ENCODE data around the gene CLEC18A. TPM values are rescaled to one million over a fixed set of nuclear protein-coding genes. Genes with fewer than 3 reads are reported as not detected.

The CLEC18A gene
- total RNA-seq = 0.66 and 0.93 TPM in 2 replicates

GRCh38 chr16:69951017-69951671 lies at the start of gene CLEC18A:
TSS of gene CLEC18A (plus strand) at chr16:69951334. CDS start at chr16:69951367, 33 bp downstream.

Other genes with a start within 250 kb of the CLEC18A start
- 399 and 514 TPM in 2 replicates for gene NQO1, start 224.8 kb upstream of the CLEC18A start, total RNA-seq
- 15.6 and 18.2 TPM in 2 replicates for gene NOB1, start 196.4 kb upstream of the CLEC18A start, total RNA-seq
- 19.6 and 29.8 TPM in 2 replicates for gene WWP2, start 189.0 kb upstream of the CLEC18A start, total RNA-seq
- 10.6 and 13.2 TPM in 2 replicates for gene PDPR, start 163.0 kb downstream of the CLEC18A start, total RNA-seq
- gene CLEC18C, start 222.5 kb downstream of the CLEC18A start, total RNA-seq = 0.12 and 0.13 TPM in 2 replicates